Hematopoietic multipotent progenitor cell treated with erythropoietin and hydrocortisone succinate and interleukin-3 and kit ligand, for 17 days (in vitro differentiated cells): ENCODE results near the gene NRXN3.

ENCODE experiments used
- DNase-seq: peaks from one replicate; pipeline ENCODE4 v3.0.0-alpha.2; 2015; ENCODE audit warnings: low spot score

The NRXN3 gene

DNA sequence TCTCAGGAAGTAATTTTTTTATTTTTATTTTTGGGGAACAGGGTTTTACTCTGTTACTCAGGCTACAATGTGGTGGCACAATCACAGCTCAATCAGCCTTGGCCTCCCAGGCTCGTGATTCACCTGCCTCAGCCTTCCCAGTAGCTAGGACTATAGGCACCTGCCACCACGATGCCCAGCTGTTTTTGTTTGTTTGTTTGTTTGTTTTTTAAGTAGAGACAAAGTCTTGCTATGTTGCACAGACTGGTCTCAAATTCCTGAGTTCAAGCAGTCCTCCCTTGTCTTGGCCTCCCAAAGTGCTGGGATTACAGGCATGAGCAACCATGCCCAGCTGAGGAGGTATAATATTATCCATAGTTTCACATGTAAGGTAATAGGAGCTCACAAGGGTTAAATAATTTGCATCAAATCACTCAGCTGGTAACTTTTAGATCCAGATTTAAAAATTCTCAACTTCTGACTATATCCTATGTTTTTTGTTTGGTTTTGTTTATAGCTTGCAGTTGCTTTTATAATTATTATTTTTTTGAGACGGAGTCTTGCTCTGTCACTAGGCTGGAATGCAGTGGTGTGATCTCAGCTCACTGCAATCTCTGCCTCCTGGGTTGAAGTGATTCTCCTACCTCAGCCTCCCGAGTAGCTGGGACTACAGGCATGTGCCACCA, 1411.9 kb downstream of the NRXN3 start:
- DNase-seq, result no peak

DNA sequence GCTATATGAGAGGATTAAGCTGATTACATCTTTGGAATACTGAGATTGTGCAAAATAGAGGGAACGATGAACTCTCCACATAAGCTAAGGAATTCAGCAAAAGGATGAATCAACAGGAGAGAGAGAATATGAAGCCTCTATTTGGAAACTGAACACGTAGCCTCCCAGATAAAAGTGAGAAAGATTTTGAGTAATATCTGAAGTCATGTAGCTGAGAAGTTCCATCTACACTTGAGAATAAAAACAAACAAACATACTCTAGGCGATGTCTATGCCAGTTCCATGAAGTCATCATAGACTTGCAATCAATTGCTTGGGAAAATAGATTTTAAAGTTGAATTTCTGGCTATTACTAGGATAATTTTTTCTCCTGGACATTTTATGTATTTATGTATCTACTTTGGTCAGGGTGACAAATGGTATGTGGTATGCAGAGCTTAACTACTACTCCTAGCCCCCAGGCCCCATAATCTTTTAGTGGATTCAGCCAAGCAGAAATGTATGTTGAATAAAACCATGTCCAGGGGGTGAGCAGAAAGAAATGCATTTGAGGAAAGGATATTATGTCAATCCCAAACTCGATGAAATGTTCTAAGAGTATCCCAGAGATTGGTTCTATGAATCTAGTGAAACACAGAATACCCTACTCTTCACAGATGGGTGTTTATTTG, 1413.7 kb downstream of the NRXN3 start:
- DNase-seq, result no peak

DNA sequence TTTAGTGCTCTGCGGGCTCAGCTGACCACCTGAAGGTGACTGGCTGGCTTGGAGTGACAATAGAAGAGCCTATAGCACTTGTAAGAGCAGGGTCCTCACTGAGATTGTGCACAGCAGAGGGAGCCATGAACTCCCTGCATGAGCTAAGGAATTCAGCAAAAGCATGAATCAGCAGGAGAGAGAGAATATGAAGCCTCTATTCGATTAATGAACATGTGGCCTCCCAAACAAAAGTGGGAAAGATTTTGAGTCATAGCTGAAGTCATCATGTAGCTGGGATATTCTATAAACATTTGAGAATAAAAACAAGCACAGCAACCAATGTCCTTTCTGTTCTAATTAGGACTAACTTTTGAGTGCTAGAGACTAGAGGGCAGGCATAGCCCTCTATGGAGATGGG, 1414.5 kb downstream of the NRXN3 start:
- no peak for DNase-seq

DNA sequence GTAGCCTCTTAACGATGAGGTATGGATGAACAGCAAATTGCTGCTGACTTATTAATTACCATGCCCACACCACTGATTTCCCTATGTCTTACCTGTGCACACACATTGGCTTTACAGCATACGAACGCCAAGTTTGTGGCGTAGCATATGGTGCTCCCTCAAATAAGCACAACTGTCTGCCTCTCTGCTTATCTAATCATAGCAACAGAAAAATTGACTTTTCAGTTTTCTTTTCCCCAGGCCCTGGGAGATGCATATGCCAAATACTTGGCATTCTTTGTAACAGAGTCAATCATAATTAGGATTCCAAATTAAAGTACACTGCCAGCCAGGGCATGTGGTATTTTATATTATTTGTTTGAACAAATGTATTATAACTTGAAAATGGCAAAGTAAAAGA, 1415.7 kb downstream of the NRXN3 start:
- DNase-seq, result no peak

DNA sequence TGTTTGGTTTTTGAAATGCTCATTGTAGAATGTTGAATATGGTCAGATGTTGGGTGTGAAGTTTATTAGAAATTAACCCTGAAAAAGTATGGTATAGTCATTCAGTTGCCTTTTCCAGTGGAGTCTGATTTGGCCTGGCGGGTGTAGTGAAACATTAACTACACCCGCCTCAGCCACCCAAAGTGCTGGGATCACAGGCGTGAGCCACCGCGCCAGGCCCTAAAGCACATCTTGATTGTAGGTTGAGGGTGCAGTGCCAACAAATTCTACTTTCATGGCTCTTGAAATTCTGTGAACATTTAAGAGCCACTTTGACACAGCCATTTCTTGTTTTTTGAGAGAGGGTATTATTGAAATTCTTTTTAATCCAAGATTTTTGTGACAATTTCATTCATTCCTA, 1416.2 kb downstream of the NRXN3 start:
- DNase-seq, result no peak

DNA sequence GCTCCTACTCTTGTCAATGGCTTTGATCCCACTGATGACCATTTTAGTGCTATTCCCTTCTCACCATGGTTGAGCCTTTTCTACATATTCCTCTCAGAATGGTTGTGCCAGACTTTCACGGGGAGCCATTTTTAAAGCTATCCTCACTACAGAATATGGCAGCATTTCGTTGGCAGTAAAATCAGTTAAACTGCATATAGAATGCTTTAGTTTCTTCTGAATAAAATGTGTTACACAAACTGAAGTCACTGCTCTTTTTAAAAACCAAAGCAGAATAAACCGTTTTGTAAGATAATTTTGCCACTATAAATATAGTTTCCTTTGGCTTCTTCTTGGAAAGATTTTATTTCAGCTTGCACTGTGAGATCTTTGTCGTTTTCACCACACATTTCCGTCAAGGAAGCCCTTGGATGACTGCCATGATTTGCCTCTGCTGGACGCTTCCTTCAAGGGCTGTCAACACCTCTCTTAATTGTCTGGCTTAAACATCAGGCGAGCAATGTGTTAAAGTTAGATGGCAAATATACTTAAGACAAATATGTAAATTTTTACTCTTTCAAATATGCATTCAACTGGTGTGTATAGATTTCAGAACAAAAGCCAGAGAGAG, 1416.9 kb downstream of the NRXN3 start:
- DNase-seq, result no peak

DNA sequence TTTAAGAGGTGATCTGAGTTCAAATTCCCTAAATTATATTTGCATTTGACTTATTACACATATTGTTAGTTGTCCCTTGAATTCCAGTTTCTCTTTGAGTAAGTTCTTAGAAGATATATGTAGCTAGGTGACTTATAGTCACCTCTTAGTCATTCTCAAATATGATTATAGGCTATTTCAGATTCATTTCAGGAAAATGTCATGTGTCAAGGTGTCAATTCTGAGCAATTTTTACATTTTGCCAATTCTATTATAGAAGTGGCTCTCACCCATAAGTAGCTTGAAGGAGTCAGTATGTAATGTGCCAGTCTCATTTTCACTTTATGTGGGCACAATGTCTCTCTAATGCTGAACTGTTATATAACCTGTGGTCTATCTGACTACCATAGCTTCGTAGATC, 1417.7 kb downstream of the NRXN3 start:
- DNase-seq, result no peak

DNA sequence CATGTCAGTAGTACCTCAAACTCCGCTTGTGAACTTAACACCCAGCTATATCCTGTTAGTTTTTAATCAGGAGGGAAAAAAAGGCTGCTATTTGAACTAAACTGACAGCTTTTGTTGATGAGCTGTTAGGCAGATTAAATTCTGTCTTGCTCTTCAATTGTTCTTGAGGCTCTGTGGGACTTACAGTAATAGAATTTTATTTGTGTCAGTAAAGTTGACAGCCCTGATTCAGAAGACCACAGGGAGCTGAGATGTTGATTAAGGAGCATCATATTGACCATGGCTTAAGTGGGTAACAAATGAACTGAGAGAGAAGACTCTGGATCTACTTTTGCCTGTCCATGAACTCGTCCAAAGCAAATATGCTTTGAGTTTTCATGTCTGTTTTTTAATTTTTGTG, 1418.2 kb downstream of the NRXN3 start:
- DNase-seq, result no peak

DNA sequence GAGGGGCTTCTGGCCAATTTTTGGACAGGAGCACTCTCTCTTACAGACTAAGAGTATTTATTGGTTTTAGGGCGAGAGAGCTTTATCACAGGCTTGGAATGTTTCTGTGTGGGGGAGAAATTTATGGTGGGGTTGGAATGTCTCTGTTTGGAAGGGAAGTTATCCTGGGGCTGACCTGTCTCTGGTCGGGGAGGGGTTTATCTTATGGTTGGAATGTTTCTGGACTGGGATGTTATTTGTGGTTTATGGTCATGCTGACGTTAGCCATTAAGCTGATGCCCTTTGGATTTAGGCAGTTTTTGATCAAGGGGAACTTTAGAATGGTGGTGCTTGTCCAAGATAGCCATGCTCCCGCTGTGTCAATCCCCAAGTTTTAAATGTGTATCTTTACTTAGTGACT, 1426.4 kb downstream of the NRXN3 start:
- DNase-seq, result no peak

DNA sequence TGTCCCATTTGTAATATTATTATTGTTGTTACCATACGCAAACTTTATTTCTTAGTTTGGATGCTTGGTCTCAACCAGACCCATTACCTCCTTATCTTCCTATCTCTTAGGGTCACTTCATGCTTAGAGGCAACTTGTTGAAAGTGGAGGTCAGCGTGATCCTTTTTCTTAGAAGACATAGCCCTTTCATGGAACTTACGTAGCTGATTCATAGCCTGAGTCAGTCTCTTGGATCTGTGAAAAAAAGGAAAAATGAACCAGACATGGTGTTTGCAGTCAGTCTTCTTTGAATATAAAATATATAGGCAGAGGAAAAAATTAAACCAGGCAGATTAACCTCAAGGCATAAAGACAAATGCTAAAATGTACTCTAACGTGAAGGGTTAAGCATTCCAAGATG, 1427.4 kb downstream of the NRXN3 start:
- DNase-seq, result no peak

DNA sequence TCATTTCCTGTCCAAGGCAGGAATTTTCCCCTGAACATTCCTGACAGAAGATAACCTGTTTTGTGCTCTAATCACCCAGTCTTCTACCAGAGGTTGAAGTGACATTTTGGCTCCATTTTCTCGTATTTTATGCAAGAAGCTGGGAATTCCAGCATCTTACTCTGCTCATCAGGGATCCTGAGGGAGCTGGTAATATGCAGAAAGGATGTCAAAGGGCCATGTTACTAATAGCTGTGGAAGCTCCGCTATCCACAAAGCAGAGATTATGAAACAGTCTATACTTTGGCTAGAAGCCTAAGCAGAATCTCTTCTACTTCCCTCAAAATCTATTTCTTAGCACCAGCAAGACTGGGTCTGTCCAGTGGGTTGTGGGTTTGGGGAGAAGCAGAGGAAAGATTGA, 1428.2 kb downstream of the NRXN3 start:
- DNase-seq, result no peak

DNA sequence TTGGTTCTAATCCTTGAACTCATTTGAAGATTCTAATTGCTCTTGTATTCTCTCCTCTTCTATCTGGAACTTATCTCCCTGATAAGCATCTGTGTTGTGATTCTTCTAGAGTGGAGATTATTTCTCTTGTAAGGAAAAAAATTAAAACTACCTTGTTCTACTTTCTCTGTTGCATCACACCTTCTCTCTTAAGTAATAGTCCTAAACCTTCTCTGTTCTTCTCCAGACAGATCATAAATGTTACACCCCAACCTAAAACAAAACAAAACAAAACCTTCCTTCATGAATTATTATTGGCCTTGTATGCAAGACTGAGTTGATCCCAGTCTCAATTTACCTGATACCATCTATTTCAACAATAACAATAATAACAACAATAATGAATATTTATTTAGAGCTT, 1429.1 kb downstream of the NRXN3 start:
- no peak for DNase-seq

DNA sequence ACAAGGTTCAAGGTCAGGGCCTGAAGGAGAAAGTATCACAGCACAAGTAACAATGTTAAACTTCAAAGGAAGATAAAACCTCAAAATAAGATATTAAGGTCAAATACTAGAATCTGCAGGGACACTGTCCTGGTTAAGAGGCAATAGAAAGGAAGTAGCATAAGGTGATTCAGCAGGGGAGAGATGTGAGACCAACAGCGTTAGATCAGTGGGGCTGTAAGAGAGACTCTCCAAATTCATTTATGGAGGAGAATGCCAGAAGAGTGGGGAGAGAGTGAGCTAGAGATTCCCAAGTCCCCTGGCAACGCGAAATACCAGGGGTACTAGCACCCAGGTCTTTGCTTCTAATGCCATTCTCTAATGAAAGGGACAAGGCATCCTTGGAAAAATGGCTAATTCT, 1430.2 kb downstream of the NRXN3 start:
- no peak for DNase-seq

DNA sequence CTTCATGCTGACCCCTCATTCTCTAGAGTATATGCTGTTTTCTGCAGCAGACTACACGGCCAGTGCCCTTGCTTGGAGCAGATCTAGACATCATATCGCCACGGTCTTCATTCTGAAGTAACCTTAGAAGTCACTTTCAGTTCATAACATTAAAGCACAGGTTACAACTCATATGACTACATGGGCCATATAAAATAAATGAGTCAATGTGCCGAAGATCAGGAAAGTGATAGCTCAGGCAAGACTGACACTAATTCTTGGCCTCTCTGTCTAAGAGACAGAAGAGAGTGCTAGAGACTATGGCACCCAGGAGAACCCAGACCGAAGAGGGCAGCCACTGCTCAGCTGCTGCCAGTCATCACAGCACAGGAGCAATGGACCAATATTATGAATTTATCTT, 1431.4 kb downstream of the NRXN3 start:
- DNase-seq, result no peak

DNA sequence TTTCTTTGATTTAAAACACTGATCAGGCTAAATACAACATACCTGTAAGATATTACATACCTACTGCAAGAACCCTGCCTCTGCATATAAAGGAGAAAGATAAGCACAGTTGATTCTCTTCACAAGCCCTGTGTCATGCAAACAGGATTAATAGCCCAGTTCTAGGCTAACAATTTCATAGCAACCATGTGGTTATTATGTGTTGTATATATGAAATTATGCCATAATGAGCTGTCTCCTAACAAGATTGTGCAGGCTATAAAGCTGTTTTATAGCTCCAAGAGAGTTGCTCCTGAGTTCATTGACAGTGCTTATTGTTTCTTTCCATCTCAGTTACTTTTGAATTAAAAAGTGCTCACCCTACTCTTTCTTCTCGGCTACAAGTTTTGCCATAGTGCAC, 1431.9 kb downstream of the NRXN3 start:
- DNase-seq, result no peak

DNA sequence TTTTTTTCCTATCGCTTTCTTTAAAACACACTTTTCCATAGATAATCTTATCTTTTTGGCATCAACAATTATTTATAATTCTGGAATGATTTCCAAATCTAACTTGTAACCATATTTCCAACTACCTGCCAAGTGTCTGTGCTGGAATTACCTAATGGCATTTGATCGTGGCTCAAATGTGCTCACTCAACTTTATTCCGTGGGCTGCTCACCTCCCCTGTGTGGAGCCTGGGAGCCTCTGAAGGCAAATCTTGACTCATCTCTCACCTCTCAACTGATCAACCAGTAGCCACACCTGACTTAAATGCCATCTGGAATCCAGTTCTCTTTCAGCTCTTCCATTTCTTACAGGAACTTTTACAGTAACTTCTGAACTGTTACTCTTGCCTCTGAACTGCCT, 1432.6 kb downstream of the NRXN3 start:
- DNase-seq, result no peak

DNA sequence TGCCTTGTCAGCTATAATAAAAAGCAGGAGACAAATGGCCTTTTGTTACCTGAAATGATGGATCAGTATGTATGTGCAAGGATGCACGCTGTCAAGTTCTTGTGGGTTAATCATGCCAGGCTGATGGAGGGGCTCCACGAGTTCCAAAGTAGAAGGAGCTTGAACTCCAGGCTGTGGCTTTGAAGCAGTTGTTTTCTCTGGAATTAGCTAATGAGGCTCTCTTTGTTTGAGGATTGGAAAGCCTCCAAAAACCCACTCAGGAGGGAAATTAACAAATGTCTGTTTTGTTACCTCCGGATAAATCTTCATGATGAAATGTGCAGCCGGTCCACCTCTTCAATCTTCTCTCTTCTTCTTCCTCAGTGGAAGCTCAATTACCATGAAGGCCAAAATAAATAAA, 1435.7 kb downstream of the NRXN3 start:
- DNase-seq, result no peak

DNA sequence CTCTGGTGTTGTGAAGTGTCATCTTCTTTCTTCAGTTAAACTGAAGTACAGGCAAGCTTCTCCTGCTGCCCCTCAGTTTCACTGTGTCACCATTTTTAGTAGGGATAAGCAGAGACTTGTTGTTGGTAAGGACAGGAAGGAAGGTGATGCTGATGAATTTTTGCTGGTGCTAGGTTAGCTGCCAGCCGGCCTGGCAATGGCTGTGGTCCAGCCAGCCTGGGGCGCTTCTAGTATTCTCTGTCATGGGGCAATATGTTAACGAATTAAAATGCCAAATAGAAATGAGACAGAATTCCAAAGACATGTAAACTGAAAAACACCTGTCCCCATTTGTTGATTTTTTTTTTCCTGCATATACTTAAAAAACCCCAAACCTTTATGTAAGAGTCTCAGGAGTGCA, 1438.3 kb downstream of the NRXN3 start:
- no peak for DNase-seq

DNA sequence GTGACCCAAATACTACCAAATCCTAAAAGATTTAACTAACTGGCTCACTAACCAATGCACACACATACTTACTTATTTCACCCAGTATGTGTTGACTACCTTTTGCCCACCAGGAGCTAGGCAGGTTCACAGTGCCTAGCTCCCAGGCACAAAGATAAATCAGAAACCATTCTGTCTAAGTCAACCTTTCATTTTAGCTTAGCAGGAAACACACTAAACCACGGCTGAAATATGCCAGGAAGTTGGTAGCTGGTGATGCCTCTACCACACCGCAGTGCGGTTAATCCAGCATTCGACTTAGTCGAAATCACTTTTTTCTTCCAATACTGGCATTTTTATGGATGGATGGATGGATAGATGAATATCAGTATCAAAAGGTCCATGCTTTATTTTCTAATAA, 1443.5 kb downstream of the NRXN3 start:
- no peak for DNase-seq

DNA sequence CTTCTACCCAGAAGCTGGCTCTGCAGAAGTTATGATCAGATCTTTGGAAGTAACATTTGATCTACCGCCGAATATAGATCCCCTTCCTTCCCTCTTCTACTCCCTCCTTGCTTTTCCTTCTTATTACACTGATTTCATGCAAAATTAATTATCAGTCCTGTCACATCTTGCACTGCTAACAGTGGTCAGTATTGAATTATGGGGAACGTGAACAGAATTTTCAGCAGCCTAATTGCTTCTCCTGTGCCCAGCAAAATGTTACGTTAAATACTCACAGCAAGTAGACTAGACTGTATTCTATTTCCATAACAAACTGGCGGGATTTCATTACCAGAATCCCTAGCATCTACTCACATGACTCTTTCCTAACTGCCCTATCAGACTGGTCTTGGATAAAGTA, 1444.3 kb downstream of the NRXN3 start:
- DNase-seq, result no peak

DNA sequence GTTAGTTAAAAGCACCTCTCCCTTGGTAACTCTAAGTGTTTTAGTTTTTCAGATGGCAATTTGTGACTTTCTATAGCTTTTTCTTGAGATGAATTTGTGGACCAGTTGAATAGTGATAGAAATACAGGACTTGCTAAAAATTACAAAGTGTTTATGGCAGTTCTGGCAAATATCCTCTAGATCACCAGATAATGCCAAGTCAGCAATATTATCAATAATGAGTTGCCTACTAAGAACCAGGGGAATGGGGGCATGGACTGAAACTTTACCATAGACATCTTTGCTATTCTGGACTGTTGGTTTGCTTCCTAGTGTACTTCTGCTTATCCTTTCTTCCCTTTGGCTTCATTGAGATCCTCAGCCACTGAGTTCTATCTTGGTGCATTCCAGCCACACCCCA, 1456.9 kb downstream of the NRXN3 start:
- DNase-seq, result no peak

DNA sequence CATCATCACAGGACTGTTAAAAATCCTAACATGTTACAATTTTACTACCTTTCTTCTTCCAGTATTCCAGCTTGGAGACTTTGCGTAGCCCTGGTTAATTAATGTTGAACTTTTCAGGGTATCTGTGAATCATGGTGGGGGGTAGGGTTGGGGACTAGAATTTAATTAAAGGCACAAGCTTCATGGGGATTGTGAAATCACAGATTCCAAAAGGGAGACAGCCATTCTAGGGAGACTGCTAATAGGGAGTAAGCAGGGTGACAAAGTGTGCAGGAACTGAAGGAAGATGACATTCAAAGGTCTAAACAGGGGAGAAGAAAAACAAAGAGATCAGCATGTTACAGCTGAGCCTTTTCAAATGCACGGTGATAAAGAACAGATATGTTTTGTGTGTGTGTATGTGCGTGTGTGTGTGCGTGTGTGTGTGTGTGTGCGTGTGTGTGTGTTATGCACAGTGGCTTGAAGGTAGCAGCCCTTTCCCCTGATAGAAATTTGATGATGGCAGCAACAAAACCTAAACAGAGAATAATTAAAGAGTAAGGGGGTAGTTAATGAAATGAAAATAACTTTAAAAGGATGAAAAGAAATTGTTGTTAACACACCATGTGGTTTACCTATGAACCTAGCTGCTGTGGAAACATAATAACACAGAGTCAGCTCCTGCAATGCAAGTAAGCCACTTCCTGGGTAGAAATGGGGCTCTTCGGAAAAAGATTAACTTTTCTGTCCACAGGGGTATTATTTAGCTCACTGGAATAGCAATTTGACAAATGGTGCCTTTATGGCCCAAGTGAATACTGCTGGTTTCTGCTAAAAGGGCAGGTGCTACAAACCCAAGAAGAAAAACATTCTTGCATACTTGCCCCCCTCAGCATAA, 1459.5 kb downstream of the NRXN3 start:
- no peak for DNase-seq
